Upper lobe of left lung (tissue), 6 donors: ENCODE results near the gene DNAJC17. TPM values are rescaled to one million over a fixed set of nuclear protein-coding genes. Genes with fewer than 3 reads are reported as not detected.

ENCODE experiments used
- ATAC-seq, 2 donors: fragments of 200-7000 bp; cut with Tn5 transposase; one replicate each; pipeline ENCODE4 v1.9.1; 2022; ENCODE audit warnings: mild to moderate bottlenecking in 2 of 2, moderate library complexity in 2 of 2; ENCODE audit not compliant: low FRiP score in 2 of 2
- DNase-seq, 2 donors: peaks; one replicate each; pipeline ENCODE4 v3.0.0-alpha.2; 2019 to 2020
- H3K27ac ChIP-seq, 4 donors: fragments of 200-600 bp; sonication (generic); one replicate each; pipeline ENCODE4 v1.5.1; 2016 to 2019
- H3K27me3 ChIP-seq, 4 donors: fragments of 200-600 bp; sonication (generic); one replicate each; pipeline ENCODE4 v1.5.1; 2017 to 2019
- H3K36me3 ChIP-seq, 4 donors: fragments of 200-600 bp; sonication (generic); one replicate each; pipeline ENCODE4 v1.5.1; 2016 to 2019
- H3K4me1 ChIP-seq, 4 donors: fragments of 200-600 bp; sonication (generic); one replicate each; pipeline ENCODE4 v1.5.1; 2018 to 2019
- H3K4me3 ChIP-seq, 4 donors: fragments of 200-600 bp; sonication (generic); one replicate each; pipeline ENCODE4 v1.5.1; 2017 to 2019; ENCODE audit warnings: mild to moderate bottlenecking in 2 of 4, moderate library complexity in 1 of 4
- H3K9me3 ChIP-seq, 4 donors: fragments of 200-600 bp; sonication (generic); one replicate each; pipeline ENCODE4 v1.5.1; 2018 to 2019
- CTCF ChIP-seq, 6 experiments: fragments of 450-650 bp in 4 of 6; fragments of 200-600 bp in 2 of 6; sonication (generic) in 2 of 6; IDR thresholded peaks; one replicate each; pipeline ENCODE4 v1.5.1; 2016 to 2019; ENCODE audit warnings: antibody characterized with exemption in 6 of 6
- EP300 ChIP-seq, 4 donors: sonication (generic); formaldehyde crosslinking; IDR thresholded peaks; one replicate each; pipeline ENCODE4 v1.5.1; 2017; ENCODE audit warnings: antibody characterized with exemption in 4 of 4, control low read depth in 2 of 4
- POLR2A ChIP-seq, 4 donors: fragments of 450-650 bp; IDR thresholded peaks; one replicate each; pipeline ENCODE4 v1.5.1; 2016 to 2017; ENCODE audit warnings: antibody characterized with exemption in 4 of 4, mild to moderate bottlenecking in 2 of 4
- POLR2AphosphoS5 ChIP-seq, 2 donors: sonication (generic); formaldehyde crosslinking; IDR thresholded peaks; one replicate each; pipeline ENCODE4 v1.5.1; 2017; ENCODE audit warnings: antibody characterized with exemption in 2 of 2
- WGBS, 2 donors: methylation state at CpG; one replicate each; pipeline ENCODE4 v1.1.5; 2017 to 2018; 5-methylcytosine and 5-hydroxymethylcytosine counted together
- total RNA-seq, 6 donors: library from RNA; depleted of rRNA in 4 of 6; stranded (reverse); fragments of >200 nt in 4 of 6; gene quantifications; one replicate each; pipeline versions ENCODE4 v1.1.0 to v1.2.1, GENCODE V29; 2016 to 2021
- donor health status: DM: no; HTN: no; CAD: no; lungs with moderate emphysema.
- donor health status: DM: no; HTN: yes; CAD: no; lungs with severe emphysema.

DNAJC17 gene
- total RNA-seq, 6 donors from 2014 or later: 15.4 to 51.3 (median 30.0) TPM

- ATAC-seq (no peak), DNase-seq (peak in 1 of 2 donors; percentile 37)
- Histone ChIP-seq H3K36me3 (peaks cover 0 to 3% (median 0%) of the 10 kb centered on the region in 4 donors), H3K27me3 (peaks cover 0 to 11% (median 4%) of the 10 kb centered on the region in 4 donors), H3K9me3 (no peaks in the 10 kb centered on the region), H3K27ac (peak overlapping the region; percentile 51 to 84 (median 80)), H3K4me3 (peak overlapping the region in 3 of 4 donors; percentile 54 to 81 (median 69)), H3K4me1 (peaks cover 25 to 54% (median 37%) of the 10 kb centered on the region in 4 donors)
- no peak for TF ChIP-seq POLR2A (IDR thresholded peaks at IDR 0.05)
- TF ChIP-seq CTCF (IDR thresholded peaks at IDR 0.05): no peak
- no peak for TF ChIP-seq POLR2AphosphoS5 (IDR thresholded peaks at IDR 0.05)
- no peak for TF ChIP-seq EP300 (IDR thresholded peaks at IDR 0.05)
These were observed 39.6 kb upstream of the DNAJC17 start for GRCh38 chr15:40846841-40847222.

DNA sequence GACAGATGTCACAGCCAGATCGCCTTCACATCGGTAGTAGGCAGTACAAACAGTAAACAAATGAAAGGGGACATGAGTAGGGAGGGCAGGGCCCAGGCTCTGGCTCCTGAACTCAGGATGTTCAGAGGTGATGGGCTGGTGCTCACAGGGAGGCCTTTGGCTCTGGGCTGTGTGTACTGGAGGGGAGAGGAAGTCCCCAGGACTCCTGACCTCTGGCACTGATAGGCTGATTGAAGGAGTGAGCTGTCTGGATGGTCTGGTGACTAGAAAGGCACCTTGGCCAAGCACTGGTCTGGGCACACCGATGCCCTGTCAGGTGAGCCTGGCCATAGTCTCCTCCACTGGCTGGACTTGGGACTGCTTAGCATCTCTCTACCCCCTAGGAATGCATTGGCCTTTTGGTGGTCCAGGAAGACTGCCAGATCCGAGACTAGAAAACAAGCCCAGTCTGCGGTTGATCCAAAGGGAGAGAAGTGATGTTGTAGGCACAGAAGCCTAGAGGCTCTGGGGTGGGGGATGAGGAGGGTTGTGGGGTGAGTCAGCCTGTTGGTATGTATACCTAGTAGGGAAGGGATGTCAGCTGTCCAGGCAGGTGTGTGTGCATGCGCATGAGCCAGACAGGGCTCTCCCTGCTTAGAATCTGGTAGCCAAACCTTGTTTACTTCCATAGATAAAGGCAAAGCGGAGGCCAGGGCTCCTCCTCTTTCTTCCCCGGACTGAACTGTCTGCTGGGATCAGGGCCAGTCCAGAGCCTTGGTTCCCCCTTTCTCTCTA lies 38.4 kb upstream of the DNAJC17 start:
- 70 to 79% methylated on average over 7 to 8 of the region's 8 CpGs for WGBS, 2 donors
- TF ChIP-seq CTCF (IDR thresholded peaks at IDR 0.05): no peak
- TF ChIP-seq POLR2A (IDR thresholded peaks at IDR 0.05): peak in 1 of 4 donors; percentile 51
- no peak for TF ChIP-seq EP300 (IDR thresholded peaks at IDR 0.05)
- peak; percentile 34 for TF ChIP-seq POLR2AphosphoS5 (IDR thresholded peaks at IDR 0.05)
- H3K36me3 ChIP-seq: peaks cover 0 to 3% (median 0%) of the 10 kb centered on the region in 4 donors
- H3K4me1 ChIP-seq: peaks cover 25 to 54% (median 37%) of the 10 kb centered on the region in 4 donors
- H3K27ac ChIP-seq: peak overlapping the region; percentile 51 to 84 (median 80)
- no peaks in the 10 kb centered on the region for H3K9me3 ChIP-seq
- DNase-seq (peak in 1 of 2 donors; percentile 87), ATAC-seq (peak; percentile 46 to 91)
- H3K4me3 ChIP-seq: peak overlapping the region in 3 of 4 donors; percentile 54 to 81 (median 69)
- H3K27me3 ChIP-seq: peaks cover 0 to 11% (median 4%) of the 10 kb centered on the region in 4 donors

- H3K4me1 ChIP-seq: peaks cover 25 to 54% (median 37%) of the 10 kb centered on the region in 4 donors
- ATAC-seq (peak in 1 of 2 donors; percentile 1), DNase-seq (peak in 1 of 2 donors; percentile 38)
- H3K36me3 ChIP-seq: no peaks in the 10 kb centered on the region
- no peaks in the 10 kb centered on the region for H3K9me3 ChIP-seq
- peak overlapping the region; percentile 77 to 84 (median 83) for H3K27ac ChIP-seq
- TF ChIP-seq POLR2A (IDR thresholded peaks at IDR 0.05) (no peak), EP300 (IDR thresholded peaks at IDR 0.05) (no peak), POLR2AphosphoS5 (IDR thresholded peaks at IDR 0.05) (no peak), CTCF (IDR thresholded peaks at IDR 0.05) (no peak)
- H3K4me3 ChIP-seq: peak overlapping the region; percentile 54 to 81 (median 62)
- H3K27me3 ChIP-seq: peaks cover 0 to 11% (median 4%) of the 10 kb centered on the region in 4 donors
- 36 to 47% methylated on average over 12 of the region's 12 CpGs for WGBS, 2 donors
These were observed 37.8 kb upstream of the DNAJC17 start for GRCh38 chr15:40845036-40845435.

- H3K27ac ChIP-seq: peak overlapping the region; percentile 77 to 84 (median 83)
- WGBS, 2 donors: 4 to 5% methylated on average over 11 to 18 of the region's 28 CpGs
- peak in 1 of 6 experiments; percentile 4 for TF ChIP-seq CTCF (IDR thresholded peaks at IDR 0.05)
- no peak for TF ChIP-seq POLR2AphosphoS5 (IDR thresholded peaks at IDR 0.05)
- no peak for TF ChIP-seq POLR2A (IDR thresholded peaks at IDR 0.05)
- no peak for TF ChIP-seq EP300 (IDR thresholded peaks at IDR 0.05)
These were observed 37.4 kb upstream of the DNAJC17 start for GRCh38 chr15:40844696-40845030.

More at GRCh38 chr15:40844696-40845030, 37.4 kb upstream of the DNAJC17 start:
- Histone ChIP-seq H3K4me1 (peaks cover 25 to 54% (median 37%) of the 10 kb centered on the region in 4 donors), H3K9me3 (no peaks in the 10 kb centered on the region), H3K36me3 (no peaks in the 10 kb centered on the region), H3K27me3 (peaks cover 0 to 11% (median 4%) of the 10 kb centered on the region in 4 donors), H3K4me3 (peak overlapping the region; percentile 54 to 81 (median 62))
- DNase-seq (peak in 1 of 2 donors; percentile 36), ATAC-seq (peak; percentile 5 to 39)
